Renal pelvis (tissue), 4 donors: ENCODE data around the gene HEPACAM. TPM values are rescaled to one million over a fixed set of nuclear protein-coding genes. Genes with fewer than 3 reads are reported as not detected.

Experiments
- DNase-seq: peaks from one replicate; pipeline ENCODE4 v3.0.0-alpha.2; 2013
- polyA plus RNA-seq, 3 donors: library from polyadenylated mRNA; unstranded; fragments of 120-200 nt; gene quantifications; one replicate each; pipeline ENCODE4 v1.2.1, GENCODE V29; 2013; ENCODE audit not compliant: insufficient read length in 3 of 3

HEPACAM gene
- polyA plus RNA-seq, 3 donors = 2.3 to 3.8 (median 3.4) TPM

DNA sequence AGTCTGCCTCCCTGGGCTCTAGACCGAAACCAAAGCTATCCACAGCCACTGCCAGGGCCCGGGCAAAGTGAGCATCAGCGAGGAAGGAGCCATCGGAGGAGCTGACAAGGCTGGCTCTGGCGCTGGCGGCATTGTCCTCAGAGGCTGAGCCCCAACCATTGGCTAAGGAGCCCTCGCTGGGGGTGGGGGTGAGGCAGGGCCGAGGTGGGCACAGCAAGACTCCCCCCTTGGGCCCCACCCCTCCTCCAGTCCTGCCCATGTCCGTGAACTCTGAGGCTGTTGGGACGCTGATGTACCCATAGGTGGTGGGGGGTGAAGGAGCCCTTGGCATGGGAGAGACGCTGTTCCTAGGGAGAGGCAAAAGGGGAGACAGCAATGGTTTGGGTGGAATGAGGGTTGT, 49.4 kb downstream of the HEPACAM start:
- no peak for DNase-seq

DNA sequence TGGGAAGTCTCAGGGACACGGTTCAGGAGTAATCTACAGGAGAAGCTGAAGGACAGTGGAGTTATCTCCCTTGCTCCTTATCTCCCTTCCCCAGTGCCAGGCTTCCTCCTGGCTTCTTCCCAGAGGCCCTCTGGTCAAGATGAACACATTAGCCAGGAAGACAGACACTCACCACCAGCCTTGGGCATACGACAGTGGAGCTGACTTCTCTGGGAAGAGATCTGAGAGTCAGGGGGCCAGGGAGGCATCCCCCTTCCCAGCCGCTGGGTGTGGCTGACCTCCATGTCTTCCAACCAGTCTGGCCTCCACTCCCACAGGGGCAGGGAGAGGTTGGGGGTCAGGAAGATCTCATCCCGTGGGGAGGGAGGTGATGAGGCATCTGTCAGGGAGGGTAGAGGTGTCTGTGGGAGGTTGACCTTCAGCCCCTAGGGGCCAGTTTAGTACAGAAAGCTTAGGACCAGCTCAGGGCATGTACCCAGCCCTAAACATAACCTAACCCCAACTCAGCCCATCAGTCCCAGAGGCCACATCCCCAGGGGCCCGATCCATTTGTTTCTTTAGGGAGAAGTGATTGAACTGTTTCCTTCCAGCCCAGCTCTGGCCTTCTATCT, 50.9 kb downstream of the HEPACAM start:
- DNase-seq = no peak

DNA sequence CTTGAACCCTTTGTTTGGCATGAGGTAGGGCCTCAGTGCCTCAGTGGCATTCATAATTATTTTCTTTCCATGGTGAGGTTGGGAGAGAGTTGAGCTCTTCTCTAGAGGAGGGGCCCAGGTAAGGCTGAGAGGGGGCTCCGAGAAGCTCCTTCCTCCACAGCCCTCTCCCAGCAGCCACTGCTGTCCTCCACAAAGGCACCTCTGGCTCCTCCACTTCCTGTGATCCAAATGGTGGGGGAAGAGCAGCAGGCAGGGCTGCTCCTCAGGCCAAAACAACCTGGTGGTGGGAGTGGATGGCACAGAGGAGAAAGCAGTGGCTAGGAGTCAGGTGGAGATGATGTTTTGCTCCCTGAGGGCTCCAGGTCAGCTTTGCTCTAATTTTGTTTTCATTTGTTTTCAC, 51.5 kb downstream of the HEPACAM start:
- no peak for DNase-seq

DNA sequence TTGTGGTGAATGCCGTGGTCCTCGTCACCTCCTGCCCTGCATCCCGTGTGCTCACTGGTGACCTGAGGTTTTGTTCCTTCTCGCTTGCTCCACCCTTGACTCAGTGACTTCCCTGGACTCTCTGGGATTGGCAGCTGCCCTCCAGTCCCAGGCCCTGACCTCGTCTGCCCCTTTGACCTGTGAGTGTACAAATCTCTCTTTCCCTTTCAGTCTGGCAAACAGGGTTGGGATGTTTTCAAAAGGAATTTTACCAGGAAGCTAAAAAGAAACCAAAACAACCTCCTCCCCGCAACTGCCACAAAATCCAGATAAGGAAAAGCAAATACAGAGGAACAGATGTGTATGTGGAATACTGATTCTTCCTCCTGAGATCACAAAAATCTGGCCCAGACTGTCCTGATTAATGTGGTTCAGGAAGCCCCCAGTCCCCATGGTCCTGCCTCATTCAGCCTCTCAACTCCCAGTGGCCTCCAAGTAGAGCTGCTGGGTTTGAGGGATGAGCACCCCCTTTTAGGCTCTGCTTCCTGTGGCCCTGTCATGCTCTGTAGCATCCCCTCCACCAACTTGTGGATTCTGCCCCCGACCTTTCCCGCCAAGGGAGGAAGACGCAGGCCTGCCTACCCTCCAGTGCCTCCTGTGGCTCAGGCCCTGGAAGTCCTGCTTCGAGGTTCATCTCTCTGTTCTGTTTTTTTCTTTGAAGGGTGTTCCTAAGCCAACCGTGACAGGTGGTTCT, 53.3 kb downstream of the HEPACAM start:
- DNase-seq = no peak

DNA sequence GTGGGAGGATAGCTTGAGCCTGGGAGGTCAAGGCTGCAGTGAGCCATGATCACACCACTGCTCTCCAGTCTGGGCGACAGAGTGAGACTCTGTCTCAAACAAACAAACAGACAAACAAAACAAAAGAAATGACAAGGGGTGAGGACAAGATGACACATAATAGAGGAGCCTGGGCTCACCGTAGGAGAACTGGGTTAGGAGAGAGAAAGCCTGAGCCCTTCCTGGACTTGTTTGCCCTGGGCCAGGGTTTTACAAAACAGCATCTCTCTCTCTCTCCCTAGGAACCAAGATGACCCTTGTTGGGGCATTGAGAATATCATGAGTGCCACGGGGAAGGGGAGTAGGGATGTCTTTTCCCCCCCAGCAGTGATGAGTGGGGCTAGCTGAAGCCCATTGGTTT, 54.9 kb downstream of the HEPACAM start:
- no peak for DNase-seq

DNA sequence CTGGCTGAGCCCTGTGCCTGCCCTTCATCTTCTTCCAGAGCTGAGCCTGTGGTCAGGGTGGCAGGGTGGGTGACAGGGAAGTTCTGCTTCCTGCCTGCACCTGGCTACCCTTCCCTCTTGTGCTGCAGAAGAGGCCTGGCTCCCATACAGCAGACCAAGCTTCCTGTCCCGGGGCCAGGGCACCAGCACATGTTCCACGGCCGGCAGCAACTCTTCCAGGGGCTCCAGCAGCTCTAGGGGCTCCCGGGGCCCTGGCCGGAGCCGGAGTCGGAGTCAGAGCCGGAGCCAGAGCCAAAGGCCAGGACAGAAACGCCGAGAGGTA, 55.6 kb downstream of the HEPACAM start:
- no peak for DNase-seq

DNA sequence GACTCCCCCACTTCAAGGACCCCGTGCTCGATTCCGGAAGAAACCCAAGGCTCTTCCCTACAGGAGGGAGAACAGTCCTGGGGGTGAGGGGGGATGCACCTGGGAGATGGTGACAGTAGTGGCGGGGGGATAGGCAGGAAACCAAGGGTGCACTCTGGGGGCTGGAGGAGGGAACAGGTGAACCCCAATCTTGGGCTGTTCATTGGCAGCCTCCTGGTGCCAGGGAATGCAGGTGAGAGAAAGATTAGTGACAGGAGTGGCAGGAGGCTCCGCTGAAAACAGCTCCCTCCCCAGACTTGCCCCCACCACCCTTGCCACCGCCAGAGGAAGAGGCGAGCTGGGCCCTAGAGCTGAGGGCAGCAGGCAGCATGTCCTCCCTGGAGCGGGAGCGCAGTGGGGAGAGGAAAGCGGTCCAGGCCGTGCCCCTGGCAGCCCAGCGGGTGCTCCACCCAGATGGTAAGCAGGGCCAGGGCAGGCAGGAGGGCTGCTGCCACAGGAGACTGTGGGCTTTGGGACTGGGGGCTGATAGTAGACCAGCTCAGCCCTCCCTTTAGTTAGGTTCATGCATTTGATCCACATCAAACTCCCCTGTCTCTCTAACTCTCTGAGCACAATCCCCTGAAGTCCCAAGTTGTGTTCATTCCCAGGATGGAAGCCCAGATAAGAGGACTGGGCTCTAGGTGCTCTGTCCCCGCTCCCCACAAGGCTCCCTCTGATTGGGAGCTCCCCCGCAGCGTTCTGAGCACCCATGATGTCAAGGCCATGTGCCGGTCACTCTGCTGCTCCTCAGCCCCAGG, 56.2 kb downstream of the HEPACAM start:
- DNase-seq = no peak

DNA sequence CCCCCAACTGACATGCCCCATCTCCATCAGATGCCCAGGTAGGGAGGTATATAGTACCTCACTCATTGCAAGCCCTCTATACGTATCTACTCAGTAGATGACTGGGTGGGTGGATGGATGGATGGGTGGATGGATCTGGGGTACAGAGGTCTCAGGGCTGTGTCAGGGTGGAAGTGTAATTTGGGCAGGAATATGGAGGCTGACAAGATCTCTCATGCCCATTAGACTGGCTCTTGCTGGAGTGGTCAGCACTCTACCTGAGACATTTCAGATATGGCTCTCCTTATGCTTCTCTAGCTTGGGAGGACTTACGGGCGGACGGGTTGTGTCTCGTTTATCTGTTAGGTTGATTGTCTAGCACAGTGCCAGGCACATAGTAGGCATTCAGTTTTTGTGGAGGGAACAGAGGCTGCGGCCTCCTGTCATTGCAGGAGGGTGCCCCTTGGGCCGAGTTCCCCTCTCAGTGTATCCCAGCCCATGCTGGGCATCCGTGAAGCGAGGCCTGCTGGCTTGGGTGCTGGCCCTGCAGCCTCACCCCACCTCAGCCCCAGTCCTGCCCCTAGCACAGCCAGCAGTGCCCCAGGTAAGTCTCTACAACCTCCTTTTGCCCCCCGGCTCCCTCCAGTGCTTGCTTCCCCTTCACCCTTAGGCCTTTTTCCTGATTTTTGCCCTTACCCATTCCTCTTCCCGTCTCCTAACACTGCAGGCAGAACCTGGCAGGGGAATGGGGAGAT, 56.9 kb downstream of the HEPACAM start:
- DNase-seq = no peak

DNA sequence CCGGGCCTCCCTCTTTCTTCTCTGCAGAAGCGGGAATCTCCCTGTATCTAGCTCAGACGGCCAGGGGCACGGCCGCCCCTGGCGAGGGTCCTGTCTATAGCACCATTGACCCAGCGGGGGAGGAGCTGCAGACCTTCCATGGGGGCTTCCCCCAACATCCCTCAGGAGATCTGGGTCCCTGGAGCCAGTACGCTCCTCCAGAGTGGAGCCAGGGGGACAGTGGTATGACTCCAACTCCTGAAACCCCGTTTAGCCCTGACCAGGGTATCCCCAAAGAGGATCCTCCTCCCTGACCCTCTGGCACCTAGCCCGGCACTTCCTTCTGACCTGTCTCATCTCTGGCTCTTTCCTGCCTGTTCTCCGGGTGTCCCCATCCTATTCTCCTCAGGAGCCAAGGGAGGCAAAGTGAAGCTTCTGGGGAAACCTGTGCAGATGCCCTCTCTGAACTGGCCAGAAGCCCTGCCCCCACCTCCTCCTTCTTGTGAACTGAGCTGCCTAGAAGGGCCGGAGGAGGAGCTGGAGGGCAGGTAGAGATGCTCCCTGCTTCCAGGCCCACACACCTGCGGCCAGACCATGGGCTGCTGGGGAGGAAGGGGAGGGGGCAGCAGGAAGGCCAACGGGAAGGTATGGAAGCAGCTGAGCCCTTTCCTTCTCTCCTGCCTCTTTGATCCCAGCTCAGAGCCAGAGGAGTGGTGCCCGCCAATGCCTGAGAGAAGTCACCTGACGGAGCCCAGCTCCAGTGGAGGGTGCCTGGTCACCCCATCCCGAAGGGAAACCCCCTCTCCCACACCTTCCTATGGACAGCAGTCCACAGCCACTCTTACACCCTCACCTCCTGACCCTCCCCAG, 57.7 kb downstream of the HEPACAM start:
- no peak for DNase-seq

DNA sequence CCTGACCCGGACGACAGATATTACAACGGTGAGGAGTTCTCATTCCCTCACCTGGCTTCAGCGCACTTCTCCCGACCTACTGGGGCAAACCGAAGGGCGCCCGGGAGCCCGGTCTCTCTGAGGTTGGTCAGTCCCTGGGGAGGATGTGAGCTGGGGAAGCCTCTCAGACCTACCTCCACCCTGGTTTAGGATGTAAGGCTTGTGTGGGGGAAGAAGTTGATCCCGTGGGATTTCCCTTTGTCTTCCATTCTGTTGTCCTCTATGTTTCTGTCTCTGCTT, 58.3 kb downstream of the HEPACAM start:
- DNase-seq = no peak

DNA sequence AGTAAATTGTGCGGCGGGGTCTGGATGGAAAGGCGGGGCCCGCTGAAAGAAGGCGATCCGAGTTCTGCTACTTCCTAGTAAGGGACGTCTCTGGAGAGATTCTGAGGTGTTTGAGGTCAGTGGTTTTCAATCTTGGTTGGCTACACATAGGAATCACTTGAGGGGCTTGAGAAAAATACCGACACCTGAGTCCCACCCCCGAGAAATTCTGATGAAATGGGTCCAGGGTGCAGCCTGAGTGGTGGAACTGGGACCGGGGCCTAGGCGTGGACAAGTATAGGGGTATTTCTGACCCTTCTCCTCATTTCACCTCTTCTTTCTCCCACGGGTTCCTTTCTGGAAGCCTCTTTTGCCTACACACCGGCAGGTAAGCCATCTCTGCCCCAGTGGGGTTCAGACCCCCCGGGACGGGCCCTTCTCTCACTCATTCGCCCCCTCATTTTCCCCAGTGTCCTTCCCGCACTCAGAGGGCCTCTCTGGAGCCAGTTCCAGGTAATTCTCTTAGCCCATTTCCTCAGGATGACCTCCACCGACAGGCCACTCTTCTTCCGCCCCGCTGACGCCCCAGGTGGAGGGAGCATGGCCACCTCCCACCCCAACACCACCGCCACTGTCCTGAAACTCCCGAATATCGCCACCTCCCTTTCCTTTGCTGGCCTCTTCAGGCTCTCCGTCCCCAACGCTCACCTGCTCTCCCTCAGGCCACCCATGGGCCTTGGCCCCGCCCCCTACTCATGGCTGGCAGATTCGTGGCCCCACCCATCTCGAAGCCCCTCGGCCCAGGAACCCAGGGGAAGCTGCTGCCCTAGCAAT, 58.8 kb downstream of the HEPACAM start:
- DNase-seq = no peak

DNA sequence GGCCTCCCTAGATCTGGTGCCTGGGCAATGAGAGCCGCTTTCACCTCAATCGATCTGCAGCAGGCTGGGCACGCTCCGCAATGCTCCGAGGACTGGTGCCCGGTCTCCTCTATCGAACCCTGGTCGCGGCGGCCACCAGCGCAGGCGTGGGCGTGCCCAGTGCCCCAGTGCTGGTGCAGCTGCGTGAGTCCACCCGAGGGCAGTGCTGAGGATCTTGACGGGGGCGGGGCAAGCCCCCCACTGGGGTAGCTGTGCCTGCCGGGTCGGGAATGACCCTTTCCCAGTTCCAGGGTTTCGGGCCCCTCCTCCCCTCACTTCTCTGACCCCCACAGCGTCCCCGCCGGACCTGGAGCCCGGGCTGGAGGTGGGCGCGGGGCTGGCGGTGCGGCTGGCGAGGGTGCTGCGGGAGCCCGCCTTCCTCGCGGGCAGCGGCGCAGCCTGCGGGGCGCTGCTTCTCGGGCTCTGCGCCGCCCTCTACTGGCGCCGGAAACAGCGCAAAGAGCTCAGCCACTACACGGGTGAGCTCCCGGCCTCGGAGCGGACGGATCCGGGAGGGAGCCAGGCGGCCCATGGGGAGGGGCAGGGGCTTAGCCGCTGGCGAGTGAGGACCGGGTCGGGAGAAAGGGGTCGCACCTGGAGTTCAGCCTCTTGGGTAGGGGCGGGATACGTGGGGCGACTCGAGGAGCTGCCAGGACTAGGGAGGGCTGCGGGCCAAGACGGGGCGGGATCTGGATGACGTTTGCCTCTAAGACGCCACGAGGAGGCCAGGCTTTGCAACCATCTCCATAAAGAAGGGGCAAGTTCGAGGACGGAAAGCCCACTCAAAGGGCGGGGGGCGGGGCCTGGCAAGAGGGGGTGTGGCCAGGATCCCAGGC, 59.7 kb downstream of the HEPACAM start:
- peak; percentile 93 for DNase-seq

DNA sequence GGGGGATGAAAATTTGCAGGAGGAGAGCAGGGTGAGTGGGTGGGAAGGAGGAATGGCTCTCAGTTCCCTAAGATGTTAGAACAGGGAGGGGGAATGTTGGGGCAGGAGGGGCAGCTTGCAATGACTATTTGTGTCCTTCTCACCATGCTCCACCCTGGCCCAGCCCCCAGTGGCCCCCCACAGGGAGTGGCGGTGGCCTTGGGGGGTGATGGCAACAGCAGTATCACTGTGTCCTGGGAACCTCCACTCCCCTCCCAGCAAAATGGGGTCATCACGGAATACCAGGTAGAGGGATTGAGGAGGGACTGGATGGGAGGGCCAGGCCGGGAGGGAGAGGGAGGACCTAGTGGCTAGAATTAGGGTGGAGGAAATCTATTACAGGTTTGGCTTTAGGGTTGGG, 60.4 kb downstream of the HEPACAM start:
- DNase-seq = no peak

DNA sequence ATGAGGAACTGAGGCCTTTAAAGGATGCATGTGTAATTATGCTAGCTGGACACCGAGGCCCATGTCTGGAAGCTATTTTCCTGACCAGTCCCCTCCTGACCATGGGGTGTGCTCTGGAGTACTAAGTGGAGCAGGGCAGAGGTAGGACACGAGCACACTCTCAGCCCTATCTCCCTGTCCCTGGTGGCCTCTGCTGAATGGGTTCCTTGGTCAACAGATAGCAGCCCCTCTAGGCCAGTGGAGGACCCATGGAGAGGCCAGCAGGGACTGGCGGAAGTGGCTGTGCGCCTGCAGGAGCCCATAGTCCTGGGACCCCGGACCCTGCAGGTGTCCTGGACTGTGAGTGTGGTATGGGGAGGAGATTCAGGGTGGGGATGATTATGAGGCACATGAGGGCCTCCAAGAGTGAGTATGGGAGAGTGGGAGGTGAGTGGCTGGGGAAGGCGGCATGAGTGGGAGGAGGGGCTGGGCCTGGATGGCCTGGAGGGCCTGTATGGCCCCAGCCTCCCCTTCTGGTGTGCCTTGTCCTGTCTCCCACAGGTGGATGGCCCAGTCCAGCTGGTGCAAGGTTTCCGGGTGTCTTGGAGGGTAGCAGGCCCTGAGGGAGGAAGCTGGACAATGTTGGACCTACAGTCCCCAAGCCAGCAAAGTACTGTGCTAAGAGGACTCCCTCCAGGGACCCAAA, 61.1 kb downstream of the HEPACAM start:
- DNase-seq = no peak

DNA sequence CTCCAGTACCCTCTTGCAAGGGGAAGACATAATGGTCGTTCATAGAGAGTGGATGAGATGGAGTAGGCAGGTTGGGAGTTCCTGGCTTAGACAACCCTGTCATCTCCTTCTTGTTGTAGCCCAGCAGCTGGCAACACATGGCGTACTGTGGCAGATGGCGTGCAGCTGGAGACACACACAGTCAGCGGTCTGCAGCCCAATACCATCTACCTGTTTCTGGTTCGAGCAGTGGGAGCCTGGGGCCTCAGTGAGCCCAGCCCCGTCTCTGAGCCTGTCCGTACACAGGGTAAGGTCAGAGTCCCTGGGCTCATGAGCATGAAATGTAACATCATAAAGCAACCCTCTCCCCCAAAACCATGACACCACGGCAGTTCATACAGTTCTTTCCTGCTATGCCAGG, 61.9 kb downstream of the HEPACAM start:
- no peak for DNase-seq

DNA sequence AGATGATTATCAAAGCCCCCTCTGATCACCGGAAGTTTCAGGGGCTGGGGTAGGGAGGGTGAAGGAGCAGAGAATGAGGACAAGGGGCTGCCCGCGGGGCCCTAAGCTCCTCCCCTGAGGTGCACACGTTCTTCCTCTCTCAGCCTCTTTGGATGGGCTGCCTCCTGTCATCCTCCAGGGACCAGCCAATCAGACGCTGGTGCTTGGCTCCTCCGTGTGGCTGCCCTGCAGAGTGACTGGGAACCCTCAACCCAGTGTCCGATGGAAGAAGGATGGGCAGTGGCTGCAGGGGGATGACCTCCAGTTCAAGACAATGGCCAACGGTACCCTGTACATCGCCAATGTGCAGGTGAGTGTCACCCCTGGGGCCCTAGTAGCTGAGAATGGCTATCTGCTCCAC, 63.1 kb downstream of the HEPACAM start:
- no peak for DNase-seq

DNA sequence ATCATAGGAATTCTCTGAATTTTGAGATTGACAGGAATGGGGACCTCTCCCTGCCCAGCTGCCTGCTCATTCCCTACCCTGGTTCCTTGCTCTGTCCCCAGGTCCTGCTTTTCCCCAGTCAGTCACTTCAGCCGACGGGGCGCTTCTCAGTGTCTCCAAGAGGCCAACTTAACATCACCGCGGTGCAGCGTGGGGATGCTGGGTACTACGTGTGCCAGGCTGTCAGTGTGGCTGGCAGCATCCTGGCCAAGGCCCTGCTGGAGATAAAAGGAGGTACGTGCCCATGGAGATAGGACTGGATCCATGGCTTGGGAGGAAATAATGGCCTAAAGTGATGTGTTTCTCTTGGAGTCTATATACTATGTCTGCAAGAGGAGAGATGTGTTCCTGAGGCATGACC, 63.6 kb downstream of the HEPACAM start:
- no peak for DNase-seq

DNA sequence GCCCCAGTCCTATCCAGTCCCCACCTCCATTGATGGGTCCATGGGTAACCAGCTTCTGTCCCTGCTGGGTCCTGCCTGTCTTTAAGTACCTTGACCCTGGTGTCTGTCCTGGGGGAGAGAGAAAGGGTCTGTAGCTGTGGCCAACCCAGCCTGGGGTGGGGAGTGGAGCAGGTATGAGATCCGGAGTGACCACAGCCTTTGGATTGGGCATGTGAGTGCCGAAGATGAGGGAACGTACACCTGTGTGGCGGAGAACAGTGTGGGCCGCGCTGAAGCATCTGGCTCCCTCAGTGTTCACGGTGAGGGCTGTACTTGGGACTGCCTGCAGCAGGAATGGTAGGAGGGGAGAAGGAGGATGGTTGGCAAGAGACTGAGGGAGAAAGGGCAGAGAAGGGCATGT, 65.4 kb downstream of the HEPACAM start:
- no peak for DNase-seq

DNA sequence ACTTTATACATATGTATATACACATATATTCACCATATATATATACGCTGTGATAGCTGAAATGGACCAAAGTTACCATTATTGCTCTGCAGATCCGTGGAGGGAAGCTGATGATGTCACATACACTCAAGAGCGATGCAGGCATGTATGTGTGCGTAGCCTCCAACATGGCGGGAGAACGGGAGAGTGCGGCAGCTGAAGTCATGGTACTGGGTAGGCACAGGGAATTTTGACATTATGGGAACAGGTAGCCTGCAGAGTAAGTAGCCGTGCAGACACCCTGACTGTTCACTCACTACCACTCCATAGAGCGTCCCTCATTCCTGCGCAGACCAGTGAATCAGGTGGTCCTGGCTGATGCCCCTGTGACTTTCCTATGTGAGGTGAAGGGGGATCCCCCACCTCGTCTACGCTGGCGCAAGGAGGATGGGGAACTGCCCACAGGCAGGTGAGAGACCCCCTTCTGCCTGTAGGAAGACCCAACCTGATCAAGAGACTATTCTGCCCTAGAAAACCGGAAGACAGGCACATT, 65.9 kb downstream of the HEPACAM start:
- no peak for DNase-seq
